Endothelial cell of umbilical vein (primary cell): ENCODE data around the gene UNC50. TPM values are rescaled to one million over a fixed set of nuclear protein-coding genes. Genes with fewer than 3 reads are reported as not detected.

Experiments
- BruUV-seq: library from RNA; stranded (reverse); fragments of 400-500 nt; replicated peaks from 2 replicates; lab custom pipeline; 2021; lab: Mats Ljungman, UMichigan
- CTCF ChIA-PET: fragments of 300-600, 350-600 bp; sonication (Branson Sonifier 250); formaldehyde crosslinking; loops from one replicate; lab custom pipeline; 2021; ENCODE audit warnings: antibody characterized with exemption, inconsistent platforms; lab: Charles Lee
- POLR2A ChIA-PET: fragments of 300-600, 350-600 bp; sonication (Branson Sonifier 250); formaldehyde crosslinking; loops from one replicate; lab custom pipeline; 2021; ENCODE audit warnings: antibody characterized with exemption, inconsistent platforms; lab: Charles Lee
- DNase-seq: peaks from one replicate; pipeline ENCODE4 v3.0.0-alpha.2; 2011; ENCODE audit warnings: low read depth, low spot score
- FAIRE-seq: peaks from 2 replicates; lab custom pipeline; 2011; peaks lifted over from hg19 to GRCh38; lab: Jason Lieb, UNC
- H2AFZ ChIP-seq: 2 replicates; pipeline ENCODE4 v1.6.0; 2012; ENCODE audit warnings: low read depth, low read length, control low read depth, inconsistent platforms
- H3K27ac ChIP-seq: 2 replicates; pipeline ENCODE4 v1.5.1; 2011; ENCODE audit warnings: low read depth, mild to moderate bottlenecking, control low read depth, low read length, moderate library complexity; ENCODE audit not compliant: insufficient read depth
- H3K27me3 ChIP-seq, 2 experiments: 2 replicates each; pipeline versions ENCODE4 v1.6.0 to v1.6.1; 2011; ENCODE audit warnings: low read length in 2 of 2, mixed read lengths in 1 of 2; ENCODE audit not compliant: control insufficient read depth in 2 of 2, insufficient read depth in 2 of 2
- H3K36me3 ChIP-seq, 2 experiments: 2 replicates in 1 of 2; 3 replicates in 1 of 2; pipeline ENCODE4 v1.5.1; 2011; ENCODE audit warnings: low read length in 2 of 2, mild to moderate bottlenecking in 1 of 2, moderate library complexity in 1 of 2; ENCODE audit not compliant: control insufficient read depth in 2 of 2, insufficient read depth in 2 of 2; ENCODE audit errors: extremely low read depth in 1 of 2
- H3K4me1 ChIP-seq: 3 replicates; pipeline ENCODE4 v1.5.1; 2011; ENCODE audit warnings: mild to moderate bottlenecking, low read length; ENCODE audit not compliant: control insufficient read depth, insufficient read depth; ENCODE audit errors: extremely low read depth
- H3K4me2 ChIP-seq: 2 replicates; pipeline ENCODE4 v1.6.1; 2011; ENCODE audit warnings: low read length, control low read depth, mixed read lengths; ENCODE audit not compliant: insufficient read depth
- H3K4me3 ChIP-seq, 3 experiments: fragments of 200-600 bp in 1 of 3; sonication (generic), shearing (Covaris generic) in 1 of 3; replicated peaks in 1 of 3; 2 replicates each; pipeline ENCODE4 v1.5.1; 2011 to 2016; ENCODE audit warnings: control low read depth in 3 of 3, low read length in 3 of 3, mild to moderate bottlenecking in 2 of 3, inconsistent platforms in 1 of 3, low read depth in 1 of 3, moderate library complexity in 1 of 3; ENCODE audit not compliant: insufficient read depth in 1 of 3
- H3K79me2 ChIP-seq: 2 replicates; pipeline ENCODE4 v1.6.0; 2012; ENCODE audit warnings: low read length, inconsistent platforms; ENCODE audit not compliant: control insufficient read depth, insufficient read depth
- H3K9ac ChIP-seq: replicated peaks from 2 replicates; pipeline ENCODE3; 2011; ENCODE audit warnings: low read length, control low read depth; ENCODE audit not compliant: insufficient read depth; ENCODE audit errors: extremely low read depth
- H3K9me1 ChIP-seq: replicated peaks from 3 replicates; pipeline ENCODE4 v1.6.0; 2011; ENCODE audit warnings: mild to moderate bottlenecking, low read length; ENCODE audit not compliant: control insufficient read depth, insufficient read depth; ENCODE audit errors: extremely low read depth
- H3K9me3 ChIP-seq: replicated peaks from 2 replicates; pipeline ENCODE4 v1.5.1; 2012; ENCODE audit warnings: low read length, inconsistent platforms; ENCODE audit not compliant: control insufficient read depth, insufficient read depth
- H4K20me1 ChIP-seq: replicated peaks from 2 replicates; pipeline ENCODE3; 2011; ENCODE audit warnings: mild to moderate bottlenecking, low read length; ENCODE audit not compliant: control insufficient read depth, insufficient read depth; ENCODE audit errors: extremely low read depth
- CTCF ChIP-seq, 2 donors: IDR thresholded peaks; 1 replicate in 1 of 2; 2 replicates in 1 of 2; pipeline ENCODE4 v1.5.1; 2011; ENCODE audit warnings: low read length in 2 of 2, mild to moderate bottlenecking in 2 of 2, moderate library complexity in 2 of 2, control low read depth in 1 of 2, inconsistent platforms in 1 of 2, low read depth in 1 of 2; ENCODE audit not compliant: insufficient read depth in 1 of 2; ENCODE audit errors: extremely low read depth in 1 of 2
- EZH2 ChIP-seq: IDR thresholded peaks from 2 replicates; pipeline ENCODE4 v1.6.1; 2012; ENCODE audit warnings: borderline replicate concordance, low read depth, mild to moderate bottlenecking, moderate library complexity, low read length, inconsistent platforms; ENCODE audit not compliant: severe bottlenecking
- FOS ChIP-seq: IDR thresholded peaks from 2 replicates; pipeline ENCODE4 v1.6.1; 2011; ENCODE audit warnings: mild to moderate bottlenecking, low read length, moderate library complexity, borderline replicate concordance; ENCODE audit not compliant: insufficient read depth
- GATA2 ChIP-seq: IDR thresholded peaks from 2 replicates; pipeline ENCODE4 v1.7.0; 2011; ENCODE audit warnings: low read depth, mild to moderate bottlenecking, moderate library complexity, mixed read lengths, low read length; ENCODE audit not compliant: insufficient read length, insufficient read depth
- JUN ChIP-seq: IDR thresholded peaks from 2 replicates; pipeline ENCODE4 v1.6.1; 2011; ENCODE audit warnings: borderline replicate concordance, low read depth; ENCODE audit not compliant: insufficient read length, insufficient read depth
- MAX ChIP-seq: IDR thresholded peaks from 2 replicates; pipeline ENCODE4 v1.6.1; 2011; ENCODE audit not compliant: insufficient read depth, insufficient read length
- MYC ChIP-seq: IDR thresholded peaks from one replicate; pipeline ENCODE4 v1.6.1; 2011; ENCODE audit warnings: mild to moderate bottlenecking, low read depth, low read length
- POLR2A ChIP-seq: IDR thresholded peaks from 2 replicates; pipeline ENCODE4 v1.6.1; 2012; ENCODE audit warnings: low read depth, mild to moderate bottlenecking, control low read depth, low read length
- POLR2AphosphoS5 ChIP-seq: IDR thresholded peaks from 2 replicates; pipeline ENCODE4 v1.6.1; 2012; ENCODE audit warnings: low read depth, mild to moderate bottlenecking, control low read depth, low read length, moderate library complexity; ENCODE audit not compliant: insufficient read depth
- dilution Hi-C: fragments of 300-500 bp; cut with MboI; formaldehyde crosslinking; loops from one replicate; pipeline ENCODE4 v1.15.0; 2019; ENCODE audit warnings: low sequenced_read_pairs; ENCODE audit not compliant: extremely low pct_ligation_motif_present
- intact Hi-C: fragments of 100-400 bp; cut with micrococcal nuclease; formaldehyde crosslinking; loops from one replicate; pipeline ENCODE4 v1.10.0; 2022
- polyA plus RNA-seq, 4 experiments: library from polyadenylated mRNA; depleted of rRNA in 3 of 4; stranded (reverse) in 3 of 4; unstranded in 1 of 4; fragments of >200 nt; gene quantifications; 2 replicates each; pipeline versions ENCODE4 v1.2.1 to v1.2.3, GENCODE V29; 2011 to 2012; ENCODE audit warnings: missing spikeins in 1 of 4
- total RNA-seq: library from RNA; stranded (reverse); gene quantifications from 2 replicates; pipeline ENCODE4 v1.2.3, GENCODE V29; 2021

UNC50 gene
- total and polyA plus RNA-seq, 2 donors (not counting 3 experiments of a cell fraction or from before 2014, with no cell fraction given), result 33.5 to 56.6 TPM

- Histone ChIP-seq H3K4me1 (no peaks in the 10 kb centered on the region), H3K36me3 (peaks cover 4 to 30% of the 10 kb centered on the region in 2 experiments), H4K20me1 (no peaks in the 10 kb centered on the region), H3K9me1 (no peaks in the 10 kb centered on the region), H3K4me2 (no peak overlapping the region), H3K9ac (no peak overlapping the region), H3K9me3 (no peaks in the 10 kb centered on the region), H3K79me2 (no peaks in the 10 kb centered on the region), H2AFZ (no peak overlapping the region), H3K4me3 (no peak overlapping the region), H3K27ac (no peak overlapping the region), H3K27me3 (no peaks in the 10 kb centered on the region)
- FAIRE-seq (no peak), DNase-seq (no peak)
- POLR2A ChIA-PET, result no interaction called here
- CTCF ChIA-PET, result interaction anchor here (1.2 to 3.3 kb wide), 4 partner anchors 11 to 267 kb away, joined by 4 to 17 read pairs (median 9); no protein-coding TSS in a partner anchor
- dilution Hi-C loops (no loop called here), intact Hi-C loops (no loop called here)
- BruUV-seq, result no TSS peak
- TF ChIP-seq FOS (no peak), EZH2 (no peak), POLR2AphosphoS5 (no peak), JUN (no peak), POLR2A (no peak), GATA2 (no peak), MYC (no peak), MAX (no peak), CTCF (IDR thresholded peaks at IDR 0.05; ENCODE audit: extremely low read depth in 1 of 2, insufficient read depth in 1 of 2, low read depth in 1 of 2, low read length in 2 of 2) (no peak)
Observed at GRCh38 chr2:98570356-98570755, 38.0 kb upstream of the UNC50 start.
